Neural cell (in vitro differentiated cells): ENCODE results near the gene STAM2. TPM values are rescaled to one million over a fixed set of nuclear protein-coding genes. Genes with fewer than 3 reads are reported as not detected.

ENCODE experiments used
- H2AFZ ChIP-seq: fragments of 200-600, 300-800 bp; sonication (generic), shearing (Covaris generic); 2 replicates; pipeline ENCODE4 v1.6.0; 2014; ENCODE audit warnings: low read depth, mild to moderate bottlenecking, antibody characterized with exemption, low read length, moderate library complexity
- H3F3A ChIP-seq: fragments of 200-600 bp; shearing (Covaris generic); 2 replicates; pipeline ENCODE4 v1.6.1; 2016; ENCODE audit warnings: mild to moderate bottlenecking, moderate library complexity, mixed read lengths, antibody characterized with exemption, low read length; ENCODE audit not compliant: insufficient read depth, poor library complexity, severe bottlenecking
- H3K27ac ChIP-seq: fragments of 200-600, 300-800 bp; sonication (generic), shearing (Covaris generic); 2 replicates; pipeline ENCODE4 v1.5.1; 2014; ENCODE audit warnings: mild to moderate bottlenecking, low read length, moderate library complexity
- H3K27me3 ChIP-seq: fragments of 300-800, 200-600 bp; sonication (generic), shearing (Covaris generic); 2 replicates; pipeline ENCODE4 v1.6.0; 2014; ENCODE audit warnings: mild to moderate bottlenecking, low read depth, low read length, moderate library complexity; ENCODE audit not compliant: insufficient read depth
- H3K36me3 ChIP-seq: fragments of 300-800, 200-600 bp; sonication (generic), shearing (Covaris generic); 2 replicates; pipeline ENCODE4 v1.5.1; 2014; ENCODE audit warnings: mild to moderate bottlenecking, antibody characterized with exemption, low read length, moderate library complexity; ENCODE audit not compliant: insufficient read depth
- H3K4me2 ChIP-seq: fragments of 300-800, 200-600 bp; sonication (generic), shearing (Covaris generic); 2 replicates; pipeline ENCODE4 v1.6.0; 2014; ENCODE audit warnings: mild to moderate bottlenecking, low read length
- H3K4me3 ChIP-seq: fragments of 300-800, 200-600 bp; sonication (generic), shearing (Covaris generic); 2 replicates; pipeline ENCODE4 v1.5.1; 2014; ENCODE audit warnings: mild to moderate bottlenecking, low read length, moderate library complexity
- H3K79me2 ChIP-seq: fragments of 200-600 bp; shearing (Covaris generic); replicated peaks from 2 replicates; pipeline ENCODE4 v1.6.0; 2014; ENCODE audit warnings: mild to moderate bottlenecking, low read length, moderate library complexity; ENCODE audit not compliant: insufficient read depth
- H3K9ac ChIP-seq: fragments of 300-800, 200-600 bp; sonication (generic), shearing (Covaris generic); 2 replicates; pipeline ENCODE4 v1.6.1; 2016; ENCODE audit warnings: mild to moderate bottlenecking, low read length, mixed read lengths
- H3K9me2 ChIP-seq: fragments of 200-600 bp; shearing (Covaris generic); 2 replicates; pipeline ENCODE4 v1.6.1; 2016; ENCODE audit warnings: mild to moderate bottlenecking, low read length, mixed read lengths; ENCODE audit not compliant: insufficient read depth
- H3K9me3 ChIP-seq: fragments of 200-600, 300-800 bp; sonication (generic), shearing (Covaris generic); 2 replicates; pipeline ENCODE4 v1.6.1; 2016; ENCODE audit warnings: mild to moderate bottlenecking, mixed run types, low read length, moderate library complexity, mixed read lengths
- H4K20me1 ChIP-seq: fragments of 200-600 bp; shearing (Covaris generic); 2 replicates; pipeline ENCODE4 v1.6.1; 2016; ENCODE audit warnings: mild to moderate bottlenecking, mixed run types; ENCODE audit not compliant: insufficient read depth
- CTCF ChIP-seq: fragments of 450-650 bp; IDR thresholded peaks from 2 replicates; pipeline ENCODE4 v1.5.1; 2014; ENCODE audit warnings: antibody characterized with exemption, mild to moderate bottlenecking, moderate library complexity; ENCODE audit not compliant: poor library complexity, severe bottlenecking
- EP300 ChIP-seq: fragments of 450-650 bp; conservative IDR thresholded peaks from 2 replicates; pipeline ENCODE4 v1.6.1; 2014; ENCODE audit warnings: antibody characterized with exemption, mild to moderate bottlenecking, moderate library complexity; ENCODE audit not compliant: poor library complexity, severe bottlenecking
- EZH2 ChIP-seq: fragments of 200-600, 300-800 bp; shearing (Covaris generic), sonication (generic); IDR thresholded peaks from 2 replicates; pipeline ENCODE4 v1.6.1; 2014; ENCODE audit warnings: antibody characterized with exemption, low read length, borderline replicate concordance, mild to moderate bottlenecking; ENCODE audit not compliant: insufficient read depth, poor library complexity, severe bottlenecking
- MXI1 ChIP-seq: fragments of 450-650 bp; conservative IDR thresholded peaks from 2 replicates; pipeline ENCODE4 v1.6.1; 2014; ENCODE audit warnings: antibody characterized with exemption, mild to moderate bottlenecking; ENCODE audit not compliant: poor library complexity, severe bottlenecking
- POLR2AphosphoS5 ChIP-seq: IDR thresholded peaks from 2 replicates; pipeline ENCODE4 v1.6.1; 2012
- RAD21 ChIP-seq: fragments of 450-650 bp; conservative IDR thresholded peaks from 2 replicates; pipeline ENCODE4 v1.6.1; 2014; ENCODE audit warnings: antibody characterized with exemption, mild to moderate bottlenecking, moderate library complexity
- REST ChIP-seq: IDR thresholded peaks from 2 replicates; pipeline ENCODE4 v1.6.1; 2012; ENCODE audit warnings: borderline replicate concordance
- SMC3 ChIP-seq: fragments of 450-650 bp; conservative IDR thresholded peaks from 2 replicates; pipeline ENCODE4 v1.6.1; 2014; ENCODE audit warnings: antibody characterized with exemption, mild to moderate bottlenecking, moderate library complexity; ENCODE audit not compliant: poor library complexity
- TAF1 ChIP-seq: IDR thresholded peaks from 2 replicates; pipeline ENCODE4 v1.6.1; 2012; ENCODE audit warnings: low read depth
- polyA plus RNA-seq: library from polyadenylated mRNA; depleted of rRNA; stranded (reverse); fragments of >200 nt; gene quantifications from 2 replicates; pipeline ENCODE4 v1.2.3, GENCODE V29; 2014
- small RNA-seq, 3 experiments: library from RNA; depleted of rRNA; stranded (forward); fragments of <200 nt; gene quantifications; one replicate each; pipeline ENCODE3, GENCODE V24; 2012

The STAM2 gene
- polyA plus RNA-seq, 1 donor from 2014 or later: 47.5 TPM

GRCh38 chr2:152068226-152068625 lies 107.3 kb downstream of the STAM2 start:
- Histone ChIP-seq H2AFZ (no peak overlapping the region), H3K79me2 (no peaks in the 10 kb centered on the region), H3K4me3 (no peak overlapping the region), H3K27ac (no peak overlapping the region), H3K4me2 (no peak overlapping the region), H3K9me3 (no peaks in the 10 kb centered on the region), H3K27me3 (no peaks in the 10 kb centered on the region), H3F3A (no peaks in the 10 kb centered on the region), H3K36me3 (no peaks in the 10 kb centered on the region), H3K9ac (no peak overlapping the region), H4K20me1 (no peaks in the 10 kb centered on the region), H3K9me2 (no peaks in the 10 kb centered on the region)
- TF ChIP-seq MXI1: no peak
- TF ChIP-seq REST: no peak
- no peak for TF ChIP-seq EZH2
- TF ChIP-seq TAF1: no peak
- TF ChIP-seq RAD21: no peak
- TF ChIP-seq SMC3: no peak

- Histone ChIP-seq H3K36me3 (no peaks in the 10 kb centered on the region), H3K4me2 (no peak overlapping the region), H3K9me2 (no peaks in the 10 kb centered on the region), H3K4me3 (no peak overlapping the region), H3K79me2 (no peaks in the 10 kb centered on the region), H3K27me3 (no peaks in the 10 kb centered on the region), H3K9me3 (no peaks in the 10 kb centered on the region), H4K20me1 (no peaks in the 10 kb centered on the region), H2AFZ (no peak overlapping the region), H3F3A (no peaks in the 10 kb centered on the region), H3K9ac (no peak overlapping the region), H3K27ac (no peak overlapping the region)
- TF ChIP-seq EP300: no peak
- no peak for TF ChIP-seq POLR2AphosphoS5
- TF ChIP-seq SMC3: no peak
- TF ChIP-seq CTCF: no peak
- TF ChIP-seq RAD21: no peak
- TF ChIP-seq TAF1: no peak
Observed at GRCh38 chr2:152067823-152068222, 107.7 kb downstream of the STAM2 start.

Small RNA genes within 50 kb of the gene (small RNA-seq; reads per million reads assigned to genes)
- 0 reads per million in 3 experiments for gene RPL30P2

Other genes with a start within 250 kb of the STAM2 start
- gene CACNB4, start 76.7 kb downstream of the STAM2 start, polyA plus RNA-seq: 29.0 and 31.1 TPM in 2 replicates
- 81.1 and 86.5 TPM in 2 replicates for gene FMNL2, start 159.4 kb upstream of the STAM2 start, polyA plus RNA-seq